Ascending aorta (tissue), 2 donors: Measurements from ENCODE around the gene OR1K1. TPM values are rescaled to one million over a fixed set of nuclear protein-coding genes. Genes with fewer than 3 reads are reported as not detected.

Experiments used
- DNase-seq, 2 donors: peaks; one replicate each; pipeline ENCODE4 v3.0.0-alpha.2; 2019; ENCODE audit warnings: low spot score in 2 of 2
- H3K27ac ChIP-seq, 2 donors: fragments of 200-600 bp; sonication (generic); one replicate each; pipeline ENCODE4 v1.5.1; 2016 to 2017; ENCODE audit warnings: mild to moderate bottlenecking in 1 of 2
- H3K27me3 ChIP-seq: fragments of 200-600 bp; sonication (generic); one replicate; pipeline ENCODE4 v1.5.1; 2017
- H3K36me3 ChIP-seq, 2 donors: fragments of 200-600 bp; sonication (generic); one replicate each; pipeline ENCODE4 v1.5.1; 2016
- H3K4me1 ChIP-seq, 2 donors: fragments of 200-600 bp; sonication (generic); one replicate each; pipeline ENCODE4 v1.5.1; 2016 to 2017; ENCODE audit warnings: mild to moderate bottlenecking in 1 of 2
- H3K4me3 ChIP-seq, 2 donors: fragments of 200-600 bp; sonication (generic); one replicate each; pipeline ENCODE4 v1.5.1; 2016 to 2017; ENCODE audit warnings: mild to moderate bottlenecking in 1 of 2
- H3K9me3 ChIP-seq, 2 donors: fragments of 200-600 bp; sonication (generic); one replicate each; pipeline ENCODE4 v1.5.1; 2016
- intact Hi-C: fragments of 100-400 bp; cut with DNase I; formaldehyde crosslinking; loops from one replicate; pipeline ENCODE4 v1.15.1; 2023
- total RNA-seq: library from RNA; depleted of rRNA; stranded (reverse); fragments of >200 nt; gene quantifications from one replicate; pipeline ENCODE4 v1.1.0, GENCODE V29; 2016
- TF ChIP-seq, protein P1 (sequence below), 3 experiments: fragments of 200-600 bp in 2 of 3; fragments of 450-650 bp in 1 of 3; sonication (generic) in 2 of 3; IDR thresholded peaks; one replicate each; pipeline ENCODE4 v1.5.1; 2016 to 2019; ENCODE audit warnings: antibody characterized with exemption in 3 of 3, mild to moderate bottlenecking in 1 of 3, moderate library complexity in 1 of 3

Gene OR1K1
- total RNA-seq, 1 donor from 2014 or later = not detected

DNA sequence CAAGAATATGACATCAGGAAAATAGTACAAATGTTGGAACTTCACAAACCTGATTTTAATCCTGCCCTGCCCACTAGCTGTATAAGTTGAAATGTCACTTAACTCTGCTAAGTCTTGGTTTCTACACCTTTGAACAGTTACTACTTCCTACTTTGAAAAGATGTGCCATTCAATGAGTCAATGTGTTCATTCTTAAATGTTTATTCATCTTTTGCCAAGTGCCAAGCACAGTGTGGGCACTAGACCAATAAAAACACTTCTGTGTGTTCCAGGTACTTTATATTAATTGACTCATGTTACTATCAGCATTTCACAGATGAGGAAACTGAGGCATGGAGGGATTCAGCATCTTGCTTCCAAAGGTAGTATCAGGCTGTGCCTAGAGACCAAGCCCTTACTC, 15.6 kb downstream of the OR1K1 start:
- DNase-seq = no peak
- Histone ChIP-seq H3K4me1 (peaks cover 0 to 5% of the 10 kb centered on the region in 2 donors), H3K9me3 (no peaks in the 10 kb centered on the region), H3K27ac (no peak overlapping the region), H3K36me3 (peaks cover 7 to 24% of the 10 kb centered on the region in 2 donors), H3K4me3 (no peak overlapping the region), H3K27me3 (no peaks in the 10 kb centered on the region)
- intact Hi-C loops = loop anchor here (10.0 kb wide), 1 partner anchor 691 kb away; no protein-coding TSS in a partner anchor
- TF ChIP-seq, protein P1, sequence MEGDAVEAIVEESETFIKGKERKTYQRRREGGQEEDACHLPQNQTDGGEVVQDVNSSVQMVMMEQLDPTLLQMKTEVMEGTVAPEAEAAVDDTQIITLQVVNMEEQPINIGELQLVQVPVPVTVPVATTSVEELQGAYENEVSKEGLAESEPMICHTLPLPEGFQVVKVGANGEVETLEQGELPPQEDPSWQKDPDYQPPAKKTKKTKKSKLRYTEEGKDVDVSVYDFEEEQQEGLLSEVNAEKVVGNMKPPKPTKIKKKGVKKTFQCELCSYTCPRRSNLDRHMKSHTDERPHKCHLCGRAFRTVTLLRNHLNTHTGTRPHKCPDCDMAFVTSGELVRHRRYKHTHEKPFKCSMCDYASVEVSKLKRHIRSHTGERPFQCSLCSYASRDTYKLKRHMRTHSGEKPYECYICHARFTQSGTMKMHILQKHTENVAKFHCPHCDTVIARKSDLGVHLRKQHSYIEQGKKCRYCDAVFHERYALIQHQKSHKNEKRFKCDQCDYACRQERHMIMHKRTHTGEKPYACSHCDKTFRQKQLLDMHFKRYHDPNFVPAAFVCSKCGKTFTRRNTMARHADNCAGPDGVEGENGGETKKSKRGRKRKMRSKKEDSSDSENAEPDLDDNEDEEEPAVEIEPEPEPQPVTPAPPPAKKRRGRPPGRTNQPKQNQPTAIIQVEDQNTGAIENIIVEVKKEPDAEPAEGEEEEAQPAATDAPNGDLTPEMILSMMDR (IDR thresholded peaks at IDR 0.05) = no peak

- intact Hi-C loops = loop anchor here (10.0 kb wide), 1 partner anchor 692 kb away; no protein-coding TSS in a partner anchor
- H3K36me3 ChIP-seq = peaks cover 7 to 24% of the 10 kb centered on the region in 2 donors
- TF ChIP-seq, protein P1 (IDR thresholded peaks at IDR 0.05) = no peak
- H3K9me3 ChIP-seq = no peaks in the 10 kb centered on the region
- H3K27me3 ChIP-seq = no peaks in the 10 kb centered on the region
- H3K4me3 ChIP-seq = no peak overlapping the region
- H3K27ac ChIP-seq = peak overlapping the region in 1 of 2 donors; percentile 18
- no peak for DNase-seq
- H3K4me1 ChIP-seq = peaks cover 0 to 5% of the 10 kb centered on the region in 2 donors
Measured at GRCh38 chr9:122816163-122816867, 16.4 kb downstream of the OR1K1 start.

GRCh38 chr9:122819326-122819725, 19.4 kb downstream of the OR1K1 start:
- H3K27ac ChIP-seq = no peak overlapping the region
- DNase-seq = no peak
- peaks cover 0 to 5% of the 10 kb centered on the region in 2 donors for H3K4me1 ChIP-seq
- no peak overlapping the region for H3K4me3 ChIP-seq
- TF ChIP-seq, protein P1 (IDR thresholded peaks at IDR 0.05) = no peak
- H3K27me3 ChIP-seq = no peaks in the 10 kb centered on the region
- peaks cover 20 to 50% of the 10 kb centered on the region in 2 donors for H3K36me3 ChIP-seq
- H3K9me3 ChIP-seq = no peaks in the 10 kb centered on the region
- intact Hi-C loops = loop anchor here (10.0 kb wide), 1 partner anchor 695 kb away; no protein-coding TSS in a partner anchor

DNA sequence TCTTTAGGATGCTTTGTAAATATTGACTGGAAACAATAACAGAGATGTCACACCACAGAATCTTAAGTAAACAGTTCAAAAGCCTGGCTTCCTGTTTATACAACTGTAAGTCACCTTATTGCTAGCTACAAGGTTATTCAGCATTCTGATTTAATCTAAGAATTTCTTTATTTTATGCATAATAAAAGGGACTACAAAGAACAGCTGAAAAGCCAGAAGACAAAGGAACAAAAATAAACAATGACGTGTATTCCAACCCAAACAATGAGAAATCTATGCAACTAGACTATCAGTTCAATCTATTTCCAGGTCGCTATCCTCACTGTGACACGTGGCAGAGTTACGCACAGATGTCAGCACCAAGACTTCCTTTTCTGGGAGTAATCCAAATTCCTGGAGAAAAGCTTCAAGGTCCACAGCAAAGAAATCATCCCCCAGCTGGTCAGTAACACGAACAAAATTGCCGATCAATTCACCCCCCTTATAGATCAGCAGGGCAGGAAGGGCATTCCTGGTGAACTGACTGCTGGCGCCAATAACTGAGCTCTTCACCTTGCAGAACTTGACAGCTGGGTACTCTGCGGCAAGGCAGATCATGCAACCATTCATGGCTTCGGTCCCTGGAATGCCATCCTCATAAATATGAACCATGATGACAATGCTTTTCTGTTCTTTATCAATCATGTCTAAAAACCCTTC, 20.0 kb downstream of the OR1K1 start:
- intact Hi-C loops = loop anchor here (10.0 kb wide), 3 partner anchors 555 to 725 kb away; partner anchors contain the start of genes MRRF, RBM18 and TTLL11
- no peaks in the 10 kb centered on the region for H3K9me3 ChIP-seq
- H3K27ac ChIP-seq = no peak overlapping the region
- H3K4me1 ChIP-seq = peaks cover 0 to 5% of the 10 kb centered on the region in 2 donors
- TF ChIP-seq, protein P1 (IDR thresholded peaks at IDR 0.05) = no peak
- DNase-seq = no peak
- no peaks in the 10 kb centered on the region for H3K27me3 ChIP-seq
- H3K36me3 ChIP-seq = peaks cover 20 to 50% of the 10 kb centered on the region in 2 donors
- H3K4me3 ChIP-seq = no peak overlapping the region

DNA sequence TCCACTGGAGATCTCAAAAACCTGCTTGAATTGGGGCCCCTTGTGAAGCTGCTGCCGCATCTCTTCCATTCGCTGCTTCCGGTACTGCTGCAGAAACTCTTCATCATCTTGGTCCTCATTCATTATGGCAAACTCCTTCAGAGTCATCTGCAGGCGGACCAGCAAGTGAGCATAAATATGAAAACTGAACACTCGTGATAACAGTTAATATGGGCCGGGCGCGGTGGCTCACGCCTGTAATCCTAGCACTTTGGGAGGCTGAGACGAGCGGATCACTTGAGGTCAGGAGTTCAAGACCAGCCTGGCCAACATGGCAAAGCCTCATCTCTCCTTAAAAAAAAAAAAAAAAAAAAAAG, 20.5 kb downstream of the OR1K1 start:
- no peak for DNase-seq
- intact Hi-C loops = loop anchor here (10.0 kb wide), 2 partner anchors 556 to 726 kb away; partner anchors contain the start of genes MRRF, RBM18 and TTLL11

More for the DNA sequence above, 20.5 kb downstream of the OR1K1 start:
- H3K4me1 ChIP-seq = peaks cover 0 to 5% of the 10 kb centered on the region in 2 donors
- H3K27me3 ChIP-seq = no peaks in the 10 kb centered on the region
- no peak overlapping the region for H3K27ac ChIP-seq
- H3K36me3 ChIP-seq = peaks cover 20 to 50% of the 10 kb centered on the region in 2 donors
- TF ChIP-seq, protein P1 (IDR thresholded peaks at IDR 0.05) = no peak
- H3K9me3 ChIP-seq = no peaks in the 10 kb centered on the region
- H3K4me3 ChIP-seq = no peak overlapping the region
